HG03108 (cell line): ENCODE results near the gene CCDC157.
"Not testable (repeated sequence)": the region's sequence is repeated elsewhere in the genome, so short reads cannot be mapped to it uniquely, and the experiment has no call there.

Experiments
- ATAC-seq: cut with Tn5 transposase; IDR thresholded peaks from one replicate; pipeline ENCODE4 v1.9.1; 2021; ENCODE audit warnings: moderate library complexity; ENCODE audit not compliant: unreplicated experiment

Gene CCDC157

GRCh38 chr22:30325724-30326254 is 31.0 kb upstream of the CCDC157 start:
- ATAC-seq: no peak

GRCh38 chr22:30326255-30326705 is 30.5 kb upstream of the CCDC157 start:
- ATAC-seq: peak; percentile 16

DNA sequence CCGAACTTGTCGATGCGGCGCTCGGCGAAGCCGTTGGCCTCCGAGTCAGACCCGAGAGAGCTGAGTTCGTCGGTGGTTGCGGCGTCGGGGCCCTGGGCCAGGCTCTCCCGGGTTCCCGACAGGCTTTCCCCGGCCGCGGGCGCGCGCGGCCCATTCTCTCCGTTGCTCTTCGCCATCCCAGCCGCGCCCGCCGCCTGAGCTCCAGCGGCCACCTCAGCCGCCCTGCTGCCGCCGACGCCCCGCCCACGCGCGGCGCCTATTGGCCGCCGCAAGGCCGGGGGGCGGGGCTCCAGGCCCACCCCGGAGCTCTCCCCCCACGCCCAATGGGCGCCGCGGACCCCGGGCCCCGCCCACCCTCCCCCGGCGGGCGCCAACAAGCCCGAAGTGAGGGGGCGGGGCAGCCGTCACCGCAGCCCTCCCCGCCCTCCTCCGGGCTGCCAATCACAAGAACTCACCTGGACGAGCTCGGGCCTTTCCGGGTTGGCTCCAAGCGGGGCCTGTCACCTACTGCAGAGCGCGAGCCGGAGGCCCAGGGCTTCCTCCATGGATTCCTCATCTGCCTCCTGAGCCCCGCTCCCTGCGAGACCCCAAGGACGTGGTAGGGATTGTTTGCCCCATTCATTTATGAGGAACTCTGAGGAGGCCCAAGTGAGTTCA is 30.0 kb upstream of the CCDC157 start, which contains the start of gene TBC1D10A:
Gene TBC1D10A, minus strand, starts transcription at position 236 of the 657 bp plus-strand sequence. Its CDS starts 60 bp downstream, at position 176.
- peak; percentile 88 for ATAC-seq

DNA sequence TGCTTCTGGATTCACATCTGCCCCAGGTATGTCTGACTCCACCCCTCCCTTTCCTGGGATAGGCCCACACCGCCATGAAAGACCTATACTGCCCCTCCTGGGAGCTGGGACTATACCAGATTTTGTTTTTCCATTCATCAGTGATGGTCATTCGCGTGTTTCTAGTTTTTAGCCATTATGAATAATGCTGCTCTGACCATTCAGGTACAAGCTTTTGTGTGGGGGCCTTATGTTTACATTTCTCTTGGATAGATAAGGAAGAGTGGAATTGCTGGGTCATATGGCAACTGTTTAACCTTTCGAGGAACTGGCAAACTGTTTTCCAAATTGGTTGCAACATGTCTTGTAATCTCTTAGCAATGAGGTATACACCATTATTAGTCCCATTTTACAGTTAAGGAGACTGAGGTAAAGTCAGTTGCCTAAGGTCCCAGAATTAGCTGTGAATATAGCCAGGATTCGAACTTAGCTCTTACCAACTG is 28.9 kb upstream of the CCDC157 start:
- ATAC-seq: no peak

DNA sequence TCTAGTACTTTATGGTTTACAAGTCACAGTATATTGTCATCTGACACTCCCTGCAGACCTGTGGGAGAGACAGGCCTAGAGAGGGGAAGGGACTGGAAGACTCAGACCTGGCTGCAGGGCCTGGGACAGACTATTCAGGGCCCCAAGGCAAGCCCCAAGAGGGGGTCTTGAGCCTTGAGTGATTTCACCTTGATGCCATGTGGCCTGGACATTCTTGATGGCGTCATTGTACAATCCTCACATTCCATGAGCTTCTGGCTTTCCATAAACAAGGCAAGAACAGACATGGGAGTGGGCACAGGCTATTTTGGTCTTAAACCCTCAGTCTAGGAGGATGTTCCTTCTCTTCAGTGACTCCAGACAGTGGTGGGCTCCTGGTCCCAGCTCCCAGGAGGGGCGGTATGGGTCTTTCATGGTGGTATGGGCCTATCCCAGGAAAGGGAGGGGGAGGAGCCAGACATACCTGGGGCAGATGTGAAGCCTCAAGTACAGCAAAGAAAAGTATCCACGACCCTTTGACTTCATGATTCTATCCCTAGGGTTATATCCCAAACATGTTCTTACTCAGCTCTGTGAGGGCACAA is 28.2 kb upstream of the CCDC157 start:
- ATAC-seq: no peak

DNA sequence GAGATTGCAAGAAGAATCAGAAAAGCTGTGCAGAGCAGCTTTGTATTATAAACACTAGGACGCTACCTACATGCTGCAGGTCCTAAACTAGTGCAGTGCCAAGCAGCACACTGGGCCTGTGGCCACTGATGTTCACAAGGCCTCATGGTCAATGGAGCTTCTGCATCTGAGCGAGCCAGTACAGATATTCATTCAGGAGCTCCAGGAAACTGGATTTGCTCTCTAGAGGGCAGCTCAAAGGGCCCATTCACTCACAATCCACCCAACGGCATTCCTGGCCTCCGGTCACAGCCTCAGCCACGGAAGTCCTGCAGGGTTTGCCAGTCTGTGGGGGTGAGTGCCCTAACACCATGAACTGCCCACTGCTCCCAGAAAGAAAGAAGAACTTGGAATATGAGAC is 24.3 kb upstream of the CCDC157 start:
- ATAC-seq: no peak

- no peak for ATAC-seq
Measured at GRCh38 chr22:30332994-30333706, 23.7 kb upstream of the CCDC157 start.

- ATAC-seq: no peak
Measured at GRCh38 chr22:30333707-30334087, 23.1 kb upstream of the CCDC157 start.

DNA sequence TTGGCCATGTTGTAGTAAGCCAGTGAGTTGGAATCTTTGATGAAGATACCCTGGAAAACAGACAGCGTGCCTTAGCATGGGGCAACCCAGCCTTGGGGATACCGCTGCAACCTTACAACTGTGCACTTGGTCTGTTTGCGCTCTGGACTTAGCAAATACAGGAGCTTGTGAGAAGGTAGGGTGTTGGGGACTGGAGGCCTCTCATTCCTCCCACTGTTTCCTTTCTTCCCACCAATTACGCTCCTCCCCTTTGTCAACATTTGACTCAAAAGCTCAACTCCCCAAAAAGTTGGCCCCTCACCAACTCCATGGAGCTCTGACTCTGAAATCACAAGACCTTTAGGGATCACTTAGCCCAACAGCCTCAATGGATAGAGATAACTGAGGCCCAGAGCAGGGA is 22.2 kb upstream of the CCDC157 start:
- no peak for ATAC-seq

- ATAC-seq: no peak
Measured at GRCh38 chr22:30335236-30335635, 21.6 kb upstream of the CCDC157 start.

GRCh38 chr22:30336752-30337460 is 19.9 kb upstream of the CCDC157 start:
- no peak for ATAC-seq

DNA sequence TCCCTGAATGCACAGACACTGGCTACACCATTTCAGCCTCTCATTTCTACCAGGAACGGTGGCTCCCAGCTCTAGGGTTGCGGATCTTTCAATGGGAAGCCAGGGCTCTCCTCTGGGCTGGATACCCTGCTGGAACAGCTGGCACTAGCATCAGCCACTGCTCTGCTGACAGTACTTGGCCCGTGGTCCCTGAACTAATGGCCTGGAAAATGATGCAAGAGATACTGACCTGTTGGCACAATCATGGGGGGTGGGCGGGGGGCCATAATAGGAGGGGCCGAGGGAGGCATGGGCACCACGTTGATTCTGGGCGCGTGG is 19.4 kb upstream of the CCDC157 start:
- no peak for ATAC-seq

DNA sequence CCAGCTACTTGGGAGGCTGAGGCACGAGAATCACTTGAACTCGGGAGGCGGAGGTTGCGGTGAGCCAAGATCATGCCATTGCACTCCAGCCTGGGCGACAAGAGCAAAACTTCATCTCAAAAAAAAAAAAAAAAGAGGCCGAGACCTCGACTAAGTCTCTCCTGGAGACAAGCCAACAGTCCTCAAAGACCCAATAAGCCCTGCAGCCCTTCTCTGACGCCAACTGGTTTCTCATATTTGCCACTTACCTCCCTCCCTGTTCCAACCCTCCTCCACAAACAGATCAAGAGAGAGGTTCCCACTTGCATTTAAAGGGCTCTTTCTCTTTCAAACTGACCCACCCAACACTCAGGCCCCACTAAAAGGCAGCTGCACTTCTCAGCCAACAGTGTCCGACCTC is 18.5 kb upstream of the CCDC157 start:
- ATAC-seq: not testable (repeated sequence)

DNA sequence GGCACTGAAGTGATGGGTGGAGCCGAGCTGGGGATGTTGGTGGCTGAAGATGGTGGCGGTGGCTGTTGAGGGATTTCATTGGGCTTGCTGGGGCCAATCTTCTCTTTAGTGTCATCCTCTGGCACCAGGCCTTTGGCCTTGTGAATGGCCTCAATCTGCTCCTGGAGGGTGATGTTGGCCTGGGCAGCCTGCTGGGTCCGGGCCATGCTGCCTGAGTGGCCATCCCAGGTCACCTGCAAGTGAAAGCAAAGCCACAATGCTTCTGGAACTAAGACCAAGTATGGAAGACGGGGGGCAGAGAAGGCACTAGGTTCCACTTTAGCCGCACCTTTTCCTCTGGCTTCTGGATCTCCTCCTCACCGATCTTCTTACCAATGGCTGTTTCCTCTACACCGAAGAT is 18.0 kb upstream of the CCDC157 start:
- ATAC-seq: no peak

DNA sequence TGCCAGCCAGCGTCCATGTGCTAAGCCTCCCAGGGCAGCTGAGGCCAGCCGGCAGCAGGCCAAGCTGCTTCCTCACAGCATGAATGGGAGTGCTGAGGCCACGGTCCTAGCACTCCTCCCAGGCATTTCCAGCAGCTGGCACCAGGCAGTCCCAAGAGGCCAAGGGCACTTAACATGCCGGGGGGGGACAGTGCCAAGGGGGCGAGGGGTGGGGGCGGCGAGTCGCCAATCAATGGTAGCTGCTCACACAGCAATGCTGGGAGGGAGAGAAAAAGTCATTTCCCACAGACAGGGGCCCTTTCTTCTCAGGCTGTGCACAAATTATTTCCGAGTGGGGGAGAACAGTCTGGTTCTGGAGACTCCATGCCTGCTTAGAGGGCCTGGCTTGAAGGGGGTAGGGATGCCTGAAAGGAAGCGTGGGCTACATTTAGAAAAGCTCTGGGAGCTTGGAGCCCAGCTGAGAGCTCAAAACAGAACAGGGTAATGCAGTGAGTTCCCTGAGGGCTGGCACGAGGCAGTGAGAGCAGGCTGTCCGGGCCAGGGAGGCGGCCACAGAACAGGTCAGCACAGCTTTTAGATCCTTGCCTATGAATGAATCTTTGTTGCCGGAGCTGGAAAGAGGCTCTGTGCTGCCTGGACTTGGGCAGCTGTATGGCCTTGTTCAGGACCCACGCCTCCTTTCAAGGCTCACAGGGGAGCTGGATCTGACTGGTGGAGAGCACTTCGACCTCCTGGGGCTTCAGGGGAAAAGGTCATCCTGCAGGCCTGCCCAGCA is 15.7 kb upstream of the CCDC157 start:
- no peak for ATAC-seq

GRCh38 chr22:30344447-30345200 is 12.2 kb upstream of the CCDC157 start:
- ATAC-seq: no peak

DNA sequence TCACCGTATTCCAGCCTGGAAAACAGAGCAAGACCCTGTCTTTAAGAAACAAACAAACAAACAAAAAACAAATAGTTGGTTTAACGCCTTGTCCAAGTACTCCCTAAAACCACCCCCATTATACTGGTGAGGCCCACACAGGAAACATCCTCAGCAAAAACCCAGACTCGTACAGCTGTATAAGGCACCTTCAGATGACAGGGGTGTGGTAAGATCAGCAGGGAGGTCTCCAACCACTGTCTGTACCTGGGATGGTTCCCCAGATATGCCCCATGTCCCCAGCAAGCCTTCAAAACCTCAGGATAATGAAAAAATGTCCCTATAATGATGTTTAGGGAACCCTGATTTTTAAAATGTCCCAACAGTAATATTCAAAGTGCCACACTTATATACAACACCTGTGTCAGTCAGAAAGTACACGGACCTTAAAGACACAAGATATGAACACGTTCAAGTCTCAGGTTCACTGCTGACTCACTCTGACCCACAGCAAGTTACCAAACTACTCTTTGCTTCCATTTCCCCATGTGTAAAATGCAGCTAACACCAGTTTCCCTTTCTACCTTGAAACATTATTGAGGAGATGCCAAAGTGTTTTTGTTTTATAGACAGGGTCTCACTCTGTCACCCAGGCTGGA is 9.4 kb upstream of the CCDC157 start:
- no peak for ATAC-seq

DNA sequence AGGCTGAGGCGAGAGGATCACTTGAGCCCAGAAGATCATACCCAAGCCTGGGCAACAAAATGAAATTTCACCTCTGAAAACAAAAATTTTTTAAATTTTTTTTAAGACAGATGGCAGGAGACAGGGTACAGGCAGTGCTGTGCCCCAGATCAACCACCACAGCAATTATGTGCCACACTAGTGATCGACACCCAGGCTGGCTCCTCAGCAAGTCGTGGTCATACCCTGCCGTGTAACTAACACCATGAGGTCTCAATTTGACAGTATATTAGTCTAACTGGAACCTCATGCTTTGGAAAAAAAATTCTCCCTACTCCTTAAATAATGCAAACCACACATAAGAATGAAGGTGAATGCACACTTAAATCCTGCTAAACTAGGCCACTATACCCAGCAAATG is 8.4 kb upstream of the CCDC157 start:
- ATAC-seq: no peak

- ATAC-seq: no peak
Measured at GRCh38 chr22:30348809-30349208, 8.0 kb upstream of the CCDC157 start.
